Stimulated activated naive CD8-positive, alpha-beta T cell treated with anti-CD3 and anti-CD28 coated beads, Interleukin-15, Interleukin-2, amounts not matched to agents 100 ng/mL and 50 ng/mL, for 24 hours (primary cell): Measurements from ENCODE around the gene ARSG.
"Not testable (repeated sequence)": the region's sequence is repeated elsewhere in the genome, so short reads cannot be mapped to it uniquely, and the experiment has no call there.

ENCODE experiments used
- H3K27ac Mint-ChIP-seq: one replicate; pipeline ENCODE4 v1.8.0; 2021; ENCODE audit warnings: mild to moderate bottlenecking, mixed read lengths
- H3K27me3 Mint-ChIP-seq: one replicate; pipeline ENCODE4 v1.8.0; 2021; ENCODE audit warnings: mixed read lengths
- H3K36me3 Mint-ChIP-seq: one replicate; pipeline ENCODE4 v1.8.0; 2021; ENCODE audit warnings: low read depth, mixed read lengths
- H3K4me1 Mint-ChIP-seq: one replicate; pipeline ENCODE4 v1.8.0; 2021; ENCODE audit warnings: low read depth, mixed read lengths
- H3K4me3 Mint-ChIP-seq: one replicate; pipeline ENCODE4 v1.8.0; 2021; ENCODE audit warnings: mild to moderate bottlenecking, mixed read lengths
- H3K9me3 Mint-ChIP-seq: one replicate; pipeline ENCODE4 v1.8.0; 2021; ENCODE audit warnings: mixed read lengths

Gene ARSG

DNA sequence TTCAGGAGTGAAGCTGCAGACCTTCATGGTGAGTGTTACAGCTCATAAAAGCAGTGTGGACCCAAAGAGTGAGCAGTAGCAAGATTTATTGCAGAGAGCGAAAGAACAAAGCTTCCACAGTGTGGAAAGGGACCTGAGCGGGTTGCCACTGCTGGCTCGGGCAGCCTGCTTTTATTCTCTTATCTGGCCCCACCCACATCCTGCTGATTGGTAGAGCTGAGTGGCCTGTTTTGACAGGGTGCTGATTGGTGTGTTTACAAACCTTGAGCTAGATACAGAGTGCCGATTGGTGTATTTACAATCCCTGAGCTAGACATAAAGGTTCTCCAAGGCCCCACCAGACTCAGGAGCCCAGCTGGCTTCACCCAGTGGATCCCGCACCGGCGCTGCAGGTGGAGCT, 17.2 kb downstream of the ARSG start:
- H3K27me3 Mint-ChIP-seq, H3K27ac Mint-ChIP-seq, H3K9me3 Mint-ChIP-seq, H3K4me3 Mint-ChIP-seq: not testable (repeated sequence)
- H3K36me3 Mint-ChIP-seq, result peaks cover 16% of the 10 kb centered on the region
- H3K4me1 Mint-ChIP-seq, result peaks cover 43% of the 10 kb centered on the region

DNA sequence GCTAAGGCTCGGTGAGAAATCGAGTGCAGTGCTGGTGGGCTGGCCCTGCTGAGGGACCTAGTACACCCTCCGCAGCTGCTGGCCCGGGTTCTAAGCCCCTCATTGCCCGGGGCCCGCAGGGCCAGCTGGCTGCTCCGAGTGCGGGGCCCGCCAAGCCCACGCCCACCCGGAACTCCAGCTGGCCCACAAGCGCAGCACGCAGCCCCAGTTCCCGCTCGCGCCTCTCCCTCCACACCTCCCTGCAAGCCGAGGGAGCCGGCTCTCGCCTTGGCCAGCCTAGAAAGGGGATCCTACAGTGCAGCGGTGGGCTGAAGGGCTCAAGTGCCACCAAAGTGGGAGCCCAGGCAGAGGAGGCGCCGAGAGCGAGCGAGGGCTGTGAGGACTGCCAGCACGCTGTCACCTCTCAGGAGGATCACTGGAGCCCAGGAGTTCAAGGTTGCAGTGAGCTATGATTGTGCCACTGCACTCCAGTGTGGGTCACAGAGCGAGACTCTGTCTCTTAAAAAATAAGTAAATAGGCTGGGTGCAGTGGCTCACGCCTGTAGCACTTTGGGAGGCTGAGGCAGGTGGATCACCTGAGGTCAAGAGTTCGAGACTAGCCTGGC, 17.9 kb downstream of the ARSG start:
- H3K4me3 Mint-ChIP-seq, H3K9me3 Mint-ChIP-seq, H3K27ac Mint-ChIP-seq, H3K27me3 Mint-ChIP-seq: not testable (repeated sequence)
- Mint-ChIP-seq H3K36me3 (peaks cover 16% of the 10 kb centered on the region), H3K4me1 (peaks cover 43% of the 10 kb centered on the region)

DNA sequence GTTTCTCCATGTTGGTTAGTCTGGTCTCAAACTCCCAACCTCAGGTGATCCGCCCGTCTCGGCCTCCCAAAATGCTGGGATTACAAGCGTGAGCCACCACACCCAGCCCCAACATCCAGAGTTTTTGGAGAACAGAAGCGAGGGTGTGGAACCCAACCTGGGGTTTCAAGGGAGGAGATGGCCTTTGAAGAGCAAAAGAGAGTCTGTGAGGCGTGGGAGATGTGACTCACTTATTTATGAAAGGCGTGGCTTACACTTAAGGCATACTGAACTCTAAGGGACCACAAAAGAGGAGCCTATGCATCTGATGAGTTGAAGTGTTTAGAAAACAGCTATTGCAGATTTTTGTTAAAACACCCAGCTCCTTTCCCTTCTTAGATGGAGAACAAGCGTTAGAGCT, 18.9 kb downstream of the ARSG start:
- no peaks in the 10 kb centered on the region for H3K27me3 Mint-ChIP-seq
- H3K4me1 Mint-ChIP-seq, result peaks cover 49% of the 10 kb centered on the region
- H3K9me3 Mint-ChIP-seq, result no peaks in the 10 kb centered on the region
- H3K4me3 Mint-ChIP-seq, result no peak overlapping the region
- no peak overlapping the region for H3K27ac Mint-ChIP-seq
- H3K36me3 Mint-ChIP-seq, result peaks cover 16% of the 10 kb centered on the region

DNA sequence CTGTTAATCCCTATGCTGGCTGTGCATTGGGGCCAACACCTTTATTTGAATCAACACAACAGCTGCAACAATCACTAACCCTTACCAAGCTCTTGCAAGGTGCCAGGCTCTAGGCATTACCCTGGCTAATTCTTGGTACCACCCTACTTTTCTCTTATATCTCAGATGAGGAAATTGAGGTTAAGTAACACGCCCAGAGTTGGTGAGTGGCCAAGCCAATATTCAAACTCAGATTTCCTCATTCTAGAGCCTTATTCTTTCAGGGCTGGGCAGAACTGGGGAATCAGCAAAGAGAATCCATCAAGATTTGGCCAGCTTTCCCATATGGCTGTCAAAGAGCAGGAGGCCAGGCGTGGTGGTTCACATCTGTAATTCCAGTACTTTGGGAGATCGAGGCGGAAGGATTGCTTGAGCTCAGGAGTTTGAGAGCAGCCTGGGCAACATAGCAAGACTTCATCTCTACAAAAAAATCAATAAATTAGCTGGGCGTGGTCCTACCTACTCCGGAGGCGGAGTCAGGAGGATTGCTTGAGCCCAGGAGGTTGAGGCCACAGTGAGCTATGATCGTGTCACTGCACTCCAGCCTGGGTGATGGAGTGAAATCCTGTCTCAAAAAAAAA, 23.7 kb downstream of the ARSG start:
- Mint-ChIP-seq H3K27me3 (no peaks in the 10 kb centered on the region), H3K27ac (no peak overlapping the region), H3K9me3 (peaks cover 5% of the 10 kb centered on the region), H3K4me3 (peak overlapping the region; percentile 15), H3K4me1 (peaks cover 71% of the 10 kb centered on the region), H3K36me3 (no peaks in the 10 kb centered on the region)

DNA sequence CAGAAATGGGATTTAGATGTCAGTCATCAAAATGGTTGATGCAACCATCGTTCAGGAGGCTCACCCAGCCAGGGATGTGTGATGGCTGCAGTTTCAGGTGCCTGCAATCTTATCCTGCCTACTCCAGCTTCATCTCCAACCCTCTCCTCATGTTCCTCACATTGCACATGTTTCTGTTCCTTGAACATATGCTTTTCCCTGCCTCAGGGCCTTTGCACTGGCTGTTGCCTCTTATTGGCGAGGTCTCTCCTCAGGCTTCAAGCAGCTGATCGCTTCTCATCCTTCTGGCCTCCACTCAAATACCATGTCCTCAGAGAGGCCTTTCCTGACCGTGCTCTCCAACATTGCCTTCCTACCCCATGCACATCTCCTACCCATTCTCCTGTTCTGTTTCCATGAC, 24.6 kb downstream of the ARSG start:
- Mint-ChIP-seq H3K27ac (no peak overlapping the region), H3K4me3 (no peak overlapping the region), H3K4me1 (peaks cover 62% of the 10 kb centered on the region), H3K36me3 (no peaks in the 10 kb centered on the region), H3K9me3 (peaks cover 5% of the 10 kb centered on the region), H3K27me3 (no peaks in the 10 kb centered on the region)

DNA sequence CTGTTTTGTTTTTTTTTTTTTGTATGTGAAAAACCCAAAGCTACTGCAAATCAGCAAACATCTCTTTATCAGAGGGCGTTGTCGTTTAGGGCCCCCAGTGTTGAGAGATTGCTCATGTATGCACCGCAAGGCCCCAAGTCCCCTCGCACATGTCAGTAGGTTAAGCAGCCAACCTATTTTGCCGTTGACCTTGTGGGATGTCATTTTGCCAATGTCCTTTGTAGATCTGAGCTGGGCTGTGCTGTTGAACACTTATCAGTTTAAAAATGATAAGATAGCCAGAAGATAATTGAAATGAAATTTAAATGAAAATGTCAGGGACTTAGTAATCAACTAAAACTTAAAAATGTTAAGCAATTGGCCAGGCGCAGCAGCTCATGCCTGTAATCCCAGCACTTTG, 26.2 kb downstream of the ARSG start:
- Mint-ChIP-seq H3K36me3 (no peaks in the 10 kb centered on the region), H3K4me3 (no peak overlapping the region), H3K27ac (no peak overlapping the region)

DNA sequence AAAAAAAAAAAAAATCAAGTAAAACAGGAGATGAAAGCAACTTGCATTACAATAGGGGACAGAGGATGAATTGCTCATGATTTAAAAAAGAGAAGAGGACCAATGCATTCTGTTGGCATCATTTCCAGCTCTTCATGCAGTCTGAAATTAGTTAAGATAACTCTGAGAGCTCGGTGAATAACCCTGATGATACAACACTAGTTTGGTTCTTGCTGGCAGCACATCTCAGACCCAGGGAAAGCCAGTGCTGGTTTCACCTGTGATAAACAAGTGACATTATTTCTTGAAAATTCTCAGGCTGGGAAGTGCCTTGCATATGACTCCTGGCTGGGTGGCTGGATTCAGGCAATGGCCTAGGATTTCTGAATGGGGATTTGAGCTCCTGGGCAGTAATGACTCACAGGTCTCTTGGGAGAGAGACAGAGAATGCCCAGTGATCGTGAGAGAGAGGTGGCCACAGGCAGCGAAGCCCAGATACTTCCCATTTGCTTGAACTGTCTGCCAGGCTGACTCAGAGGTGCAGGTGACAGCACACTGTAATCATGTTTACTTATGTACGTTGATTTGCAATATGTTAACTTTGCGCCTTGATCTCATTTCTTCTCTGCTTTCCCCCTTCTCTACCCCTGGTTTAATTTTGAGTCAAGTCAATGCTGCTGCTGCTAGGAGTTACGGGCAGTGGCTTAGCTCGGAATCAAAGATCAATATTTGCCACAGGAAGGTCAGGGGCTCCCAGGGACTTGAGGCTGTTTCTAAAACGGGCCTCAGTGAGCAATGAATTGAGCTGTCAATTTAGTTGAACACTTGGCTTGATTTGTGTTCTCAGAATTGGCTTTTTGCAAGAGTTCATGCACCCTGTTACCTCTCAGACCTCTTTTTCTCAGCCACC, 27.1 kb downstream of the ARSG start:
- Mint-ChIP-seq H3K4me1 (peaks cover 40% of the 10 kb centered on the region), H3K27ac (no peak overlapping the region), H3K4me3 (no peak overlapping the region), H3K27me3 (no peaks in the 10 kb centered on the region), H3K9me3 (peaks cover 5% of the 10 kb centered on the region), H3K36me3 (no peaks in the 10 kb centered on the region)

More for the DNA sequence above, 26.2 kb downstream of the ARSG start:
- Mint-ChIP-seq H3K4me1 (peaks cover 49% of the 10 kb centered on the region), H3K27me3 (no peaks in the 10 kb centered on the region), H3K9me3 (peaks cover 5% of the 10 kb centered on the region)

DNA sequence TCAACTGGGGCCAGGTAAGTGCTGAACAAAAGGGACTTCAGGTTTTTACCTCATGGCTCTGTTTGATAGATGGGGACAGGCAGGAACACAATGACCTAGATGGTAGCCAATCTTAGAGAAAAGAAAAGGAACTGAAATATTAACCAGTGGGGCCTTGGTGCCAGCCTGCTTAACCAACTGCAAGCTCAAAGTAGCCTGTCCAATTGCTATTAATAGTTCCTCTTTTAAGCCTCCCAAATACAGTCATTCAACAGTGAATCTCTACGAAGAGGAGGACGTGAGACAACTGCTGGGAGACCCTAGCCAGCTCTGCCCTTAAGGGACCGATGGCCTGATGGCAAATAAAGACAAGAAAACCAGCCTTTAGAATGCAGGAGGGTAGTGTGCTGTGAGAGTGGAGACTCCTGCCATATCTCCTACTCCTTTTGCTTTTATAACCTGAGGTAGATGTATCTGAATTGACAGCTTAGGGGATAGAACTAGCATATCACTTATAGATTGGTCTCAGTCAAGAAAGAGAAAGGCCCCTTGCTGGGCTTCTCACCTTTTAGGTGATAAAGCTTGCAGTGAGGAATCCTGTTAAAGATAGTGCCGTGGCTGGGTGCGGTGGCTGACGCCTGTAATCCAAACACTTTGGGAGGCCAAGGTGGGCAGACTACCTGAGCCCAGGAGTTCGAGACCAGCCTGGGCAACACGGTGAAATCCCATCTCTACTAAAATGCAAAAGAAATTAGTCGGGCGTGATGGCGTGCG, 28.3 kb downstream of the ARSG start:
- Mint-ChIP-seq H3K27me3 (no peaks in the 10 kb centered on the region), H3K4me3 (no peak overlapping the region), H3K27ac (no peak overlapping the region), H3K9me3 (peaks cover 5% of the 10 kb centered on the region), H3K36me3 (no peaks in the 10 kb centered on the region), H3K4me1 (peaks cover 39% of the 10 kb centered on the region)

DNA sequence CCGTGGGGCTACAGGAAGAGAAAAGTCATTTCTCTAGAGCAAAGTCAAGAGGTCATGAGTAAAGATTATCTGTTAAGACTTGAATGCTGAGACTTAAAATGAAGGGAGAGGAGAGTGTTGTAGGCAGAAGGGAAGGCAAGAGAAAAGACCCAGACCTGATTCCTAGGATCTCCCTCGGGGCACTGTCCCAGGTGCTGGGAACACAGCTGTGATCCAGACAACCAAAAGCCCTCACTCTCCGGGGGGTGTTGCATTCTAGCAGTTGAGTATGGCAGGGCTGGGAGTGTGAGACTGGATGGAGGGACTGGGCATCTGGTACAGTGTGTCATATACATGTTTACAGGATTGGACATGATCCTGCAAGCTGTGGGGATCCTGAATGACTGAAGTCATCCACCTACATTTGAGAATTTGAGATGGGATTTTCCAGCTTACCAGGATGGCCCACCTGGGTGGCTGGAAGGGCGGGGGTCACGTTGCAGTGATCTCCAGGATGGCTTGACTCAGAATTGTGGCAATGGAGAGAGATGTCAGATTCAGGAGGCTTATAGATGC, 29.1 kb downstream of the ARSG start:
- no peak overlapping the region for H3K27ac Mint-ChIP-seq
- H3K9me3 Mint-ChIP-seq, result peaks cover 5% of the 10 kb centered on the region
- H3K36me3 Mint-ChIP-seq, result no peaks in the 10 kb centered on the region
- H3K4me3 Mint-ChIP-seq, result no peak overlapping the region
- no peaks in the 10 kb centered on the region for H3K27me3 Mint-ChIP-seq
- peaks cover 31% of the 10 kb centered on the region for H3K4me1 Mint-ChIP-seq

DNA sequence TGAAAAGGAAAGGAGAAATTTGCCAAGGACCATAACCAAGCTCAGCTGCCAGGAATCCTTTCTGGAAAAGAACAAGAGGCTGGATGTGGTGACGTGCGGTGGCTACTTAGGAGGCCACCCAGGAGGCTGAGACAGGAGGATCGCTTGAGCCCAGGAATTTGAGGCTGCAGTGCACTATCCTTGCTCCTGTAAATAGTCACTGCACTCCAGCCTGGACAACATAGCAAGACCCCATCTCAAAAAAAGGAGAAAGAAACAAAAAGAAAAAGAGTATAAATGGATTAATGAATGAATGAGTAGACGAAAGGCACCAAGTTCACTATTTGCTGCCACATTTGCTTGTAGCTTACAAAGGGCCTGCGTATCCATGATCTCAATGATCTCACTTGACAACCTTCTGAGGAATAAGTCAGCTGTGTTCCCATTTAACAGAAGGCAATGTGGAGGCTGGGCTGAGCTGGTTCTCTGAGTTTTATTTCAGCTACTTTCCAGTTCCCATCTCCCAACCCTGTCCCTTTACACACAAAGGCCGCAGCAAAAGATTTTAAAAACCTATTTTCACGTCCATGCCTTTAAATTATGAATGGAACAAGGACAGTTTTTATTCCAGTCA, 29.8 kb downstream of the ARSG start:
- H3K27ac Mint-ChIP-seq, result no peak overlapping the region
- no peak overlapping the region for H3K4me3 Mint-ChIP-seq
- peaks cover 35% of the 10 kb centered on the region for H3K4me1 Mint-ChIP-seq
- H3K27me3 Mint-ChIP-seq, result no peaks in the 10 kb centered on the region
- no peaks in the 10 kb centered on the region for H3K36me3 Mint-ChIP-seq
- H3K9me3 Mint-ChIP-seq, result peaks cover 3% of the 10 kb centered on the region

DNA sequence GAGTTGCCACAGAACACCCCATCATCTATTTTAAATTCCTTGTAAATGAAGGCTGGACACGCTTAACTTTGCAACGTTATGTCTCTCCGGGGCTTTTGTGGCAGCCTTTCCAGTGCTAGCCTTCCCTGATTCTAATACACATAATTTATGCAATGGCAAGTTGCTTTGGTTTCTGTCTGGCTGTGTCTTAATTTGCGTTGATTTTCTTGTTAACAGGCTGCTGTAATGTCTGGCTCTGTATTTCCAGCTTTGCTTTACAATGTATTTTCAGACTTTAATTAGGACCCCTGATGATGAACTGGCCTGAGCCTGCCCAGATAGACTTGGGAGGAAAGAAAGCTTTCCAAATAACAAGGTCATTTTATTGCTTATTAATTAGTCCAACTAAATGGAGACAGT, 30.3 kb downstream of the ARSG start:
- Mint-ChIP-seq H3K9me3 (no peaks in the 10 kb centered on the region), H3K27ac (no peak overlapping the region), H3K4me3 (no peak overlapping the region), H3K27me3 (no peaks in the 10 kb centered on the region), H3K36me3 (no peaks in the 10 kb centered on the region), H3K4me1 (peaks cover 34% of the 10 kb centered on the region)

DNA sequence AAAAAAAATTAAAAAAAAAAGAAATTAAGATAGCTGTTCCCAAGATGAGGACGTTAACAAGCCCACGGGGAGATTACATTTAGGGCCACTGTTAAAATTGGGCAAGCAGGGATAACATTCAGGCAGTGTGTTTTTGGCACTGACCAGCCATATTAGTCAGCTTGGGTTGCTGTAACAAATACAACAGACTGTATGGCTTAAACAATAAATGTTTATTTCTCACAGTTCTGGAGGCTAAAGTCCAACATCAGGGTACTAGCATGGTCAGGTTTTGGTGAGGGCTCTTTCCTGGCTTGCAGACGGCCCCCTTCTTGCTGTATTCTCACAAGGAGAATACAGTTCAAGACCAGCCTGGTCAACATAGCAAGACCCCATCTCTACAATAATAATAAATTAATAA, 31.3 kb downstream of the ARSG start:
- no peaks in the 10 kb centered on the region for H3K27me3 Mint-ChIP-seq
- no peaks in the 10 kb centered on the region for H3K9me3 Mint-ChIP-seq
- H3K27ac Mint-ChIP-seq, result no peak overlapping the region
- H3K4me3 Mint-ChIP-seq, result no peak overlapping the region
- H3K36me3 Mint-ChIP-seq, result no peaks in the 10 kb centered on the region
- peaks cover 29% of the 10 kb centered on the region for H3K4me1 Mint-ChIP-seq

DNA sequence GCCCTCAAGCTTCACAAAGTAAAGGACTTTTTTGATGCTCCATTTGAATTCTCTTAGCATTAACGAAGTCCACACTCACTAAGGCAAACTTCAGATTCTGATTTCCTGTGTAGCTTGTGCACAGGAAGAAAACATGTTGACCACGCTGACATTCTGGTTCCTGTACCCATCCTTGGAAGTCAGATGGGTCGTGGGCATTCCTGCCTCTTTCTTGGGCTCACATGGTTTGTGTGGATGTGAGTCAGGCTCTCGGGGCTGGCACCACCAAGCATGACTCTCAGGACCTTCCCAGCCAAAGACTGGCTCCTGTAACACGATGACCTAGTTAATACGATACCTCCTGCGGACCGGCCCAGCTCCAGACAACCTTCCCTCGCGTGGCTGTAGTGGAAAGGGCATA, 32.8 kb downstream of the ARSG start:
- Mint-ChIP-seq H3K4me3 (no peak overlapping the region), H3K36me3 (no peaks in the 10 kb centered on the region), H3K27ac (no peak overlapping the region), H3K4me1 (peaks cover 15% of the 10 kb centered on the region), H3K9me3 (no peaks in the 10 kb centered on the region), H3K27me3 (no peaks in the 10 kb centered on the region)

DNA sequence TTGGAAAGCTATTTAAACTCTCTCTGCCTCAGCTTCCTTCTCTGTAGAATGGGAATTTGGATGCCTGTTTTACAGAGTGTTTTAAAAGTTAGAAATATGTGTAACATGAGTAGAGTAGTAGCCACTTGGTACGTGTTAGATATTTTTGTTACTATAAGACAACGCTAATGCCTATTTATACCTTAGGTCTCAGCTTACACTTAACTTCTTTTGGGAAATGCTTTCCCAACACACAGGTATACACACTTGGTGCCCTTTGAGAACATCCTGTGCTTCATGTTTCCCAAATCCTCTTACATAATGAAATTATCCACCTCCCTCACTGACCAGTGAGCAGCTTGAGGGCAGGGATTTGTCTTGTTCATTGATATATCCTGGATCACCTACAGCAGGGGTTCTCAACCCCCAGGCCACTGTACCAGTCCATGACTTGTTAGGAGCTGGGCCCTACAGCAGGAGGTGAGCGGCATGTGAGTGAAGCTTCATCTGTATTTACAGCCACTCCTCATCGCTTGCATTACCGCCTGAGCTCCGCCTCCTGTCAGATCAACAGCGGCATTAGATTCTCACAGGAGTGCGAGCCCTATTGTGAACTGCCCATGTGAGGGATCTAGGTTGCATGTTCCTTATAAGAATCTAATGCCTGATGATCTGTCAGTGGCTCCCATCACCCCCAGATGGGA, 33.5 kb downstream of the ARSG start:
- Mint-ChIP-seq H3K4me3 (no peak overlapping the region), H3K4me1 (peaks cover 15% of the 10 kb centered on the region), H3K9me3 (no peaks in the 10 kb centered on the region), H3K27ac (no peak overlapping the region), H3K27me3 (no peaks in the 10 kb centered on the region), H3K36me3 (no peaks in the 10 kb centered on the region)
